HFF-Myc (cell line): ENCODE measurements around the gene TEAD1.
A peak's percentile ranks its signal among the peaks of the same experiment; 100 is the strongest.
"Not testable (repeated sequence)": the region's sequence is repeated elsewhere in the genome, so short reads cannot be mapped to it uniquely, and the experiment has no call there.

ENCODE experiments used
- DNase-seq: peaks from one replicate; pipeline ENCODE4 v3.0.0-alpha.2; 2011; ENCODE audit warnings: low read depth; ENCODE audit errors: extremely low read depth
- H3K4me3 ChIP-seq: replicated peaks from 2 replicates; pipeline ENCODE4 v1.5.1; 2011; ENCODE audit warnings: low read depth, mild to moderate bottlenecking, control low read depth, low read length
- TF ChIP-seq, protein P1 (sequence below): IDR thresholded peaks from 2 replicates; pipeline ENCODE4 v1.5.1; 2012; ENCODE audit warnings: mild to moderate bottlenecking, low read depth, low read length, control low read depth; ENCODE audit errors: missing control alignments

TEAD1 gene

DNA sequence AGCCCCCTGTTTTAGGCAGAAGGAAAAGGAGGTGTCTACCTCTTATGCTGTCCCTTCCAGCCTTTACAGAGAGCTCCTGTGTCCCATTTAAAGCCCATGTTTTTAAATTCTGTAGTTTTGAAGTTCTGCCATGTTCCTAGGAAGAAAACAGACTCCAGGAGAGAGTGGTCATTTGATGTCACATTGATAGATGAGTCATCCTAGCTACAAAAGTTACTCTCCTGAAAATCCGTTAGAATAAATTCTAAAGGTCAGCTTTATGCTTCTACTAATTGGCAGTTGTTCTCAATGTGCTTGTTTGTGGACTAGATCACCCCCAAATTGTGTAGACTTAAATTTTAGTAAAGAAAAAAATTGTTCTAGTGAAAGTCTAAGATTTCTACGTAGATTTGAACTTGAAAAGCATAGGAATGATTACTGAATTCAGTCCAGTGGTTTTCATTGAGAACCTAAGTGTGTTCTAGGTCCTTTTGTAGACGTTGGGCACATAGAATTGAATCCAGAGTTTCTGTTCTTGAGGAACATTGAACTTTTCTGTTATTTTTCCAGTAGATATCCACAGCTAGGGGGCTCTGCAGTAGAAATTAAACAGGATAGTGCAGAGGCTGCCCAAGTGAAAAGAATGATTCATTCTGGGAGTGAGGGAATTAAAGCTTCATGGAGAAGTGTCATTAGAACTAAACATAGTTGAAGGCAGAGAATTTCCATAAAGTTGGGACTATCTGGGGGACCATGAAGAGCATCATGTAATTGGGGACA lies 194.3 kb downstream of the TEAD1 start:
- TF ChIP-seq, protein P1, sequence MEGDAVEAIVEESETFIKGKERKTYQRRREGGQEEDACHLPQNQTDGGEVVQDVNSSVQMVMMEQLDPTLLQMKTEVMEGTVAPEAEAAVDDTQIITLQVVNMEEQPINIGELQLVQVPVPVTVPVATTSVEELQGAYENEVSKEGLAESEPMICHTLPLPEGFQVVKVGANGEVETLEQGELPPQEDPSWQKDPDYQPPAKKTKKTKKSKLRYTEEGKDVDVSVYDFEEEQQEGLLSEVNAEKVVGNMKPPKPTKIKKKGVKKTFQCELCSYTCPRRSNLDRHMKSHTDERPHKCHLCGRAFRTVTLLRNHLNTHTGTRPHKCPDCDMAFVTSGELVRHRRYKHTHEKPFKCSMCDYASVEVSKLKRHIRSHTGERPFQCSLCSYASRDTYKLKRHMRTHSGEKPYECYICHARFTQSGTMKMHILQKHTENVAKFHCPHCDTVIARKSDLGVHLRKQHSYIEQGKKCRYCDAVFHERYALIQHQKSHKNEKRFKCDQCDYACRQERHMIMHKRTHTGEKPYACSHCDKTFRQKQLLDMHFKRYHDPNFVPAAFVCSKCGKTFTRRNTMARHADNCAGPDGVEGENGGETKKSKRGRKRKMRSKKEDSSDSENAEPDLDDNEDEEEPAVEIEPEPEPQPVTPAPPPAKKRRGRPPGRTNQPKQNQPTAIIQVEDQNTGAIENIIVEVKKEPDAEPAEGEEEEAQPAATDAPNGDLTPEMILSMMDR = peak; percentile 25
- DNase-seq = no peak
- H3K4me3 ChIP-seq = no peak overlapping the region

DNA sequence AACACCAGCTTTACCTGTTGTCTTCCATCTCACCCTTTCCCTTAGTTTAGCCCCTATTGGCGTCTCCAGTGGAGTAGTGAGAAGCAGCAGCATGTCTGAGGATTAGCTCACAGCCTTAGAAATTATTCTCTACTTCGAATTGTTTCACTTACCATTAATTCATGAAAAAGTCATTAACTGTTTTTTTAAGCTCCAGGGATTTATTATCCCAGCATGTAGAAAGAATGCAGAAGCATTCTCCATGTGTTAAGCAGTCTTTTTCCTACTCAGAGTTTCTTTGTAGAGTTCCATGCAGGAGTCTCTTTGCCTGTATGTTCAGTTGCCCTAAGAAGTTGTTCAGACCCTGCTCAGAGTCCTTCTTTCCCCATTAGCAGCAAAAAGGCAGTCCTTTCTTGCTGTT lies 197.0 kb downstream of the TEAD1 start:
- TF ChIP-seq, protein P1 = no peak
- H3K4me3 ChIP-seq = no peak overlapping the region
- DNase-seq = no peak

DNA sequence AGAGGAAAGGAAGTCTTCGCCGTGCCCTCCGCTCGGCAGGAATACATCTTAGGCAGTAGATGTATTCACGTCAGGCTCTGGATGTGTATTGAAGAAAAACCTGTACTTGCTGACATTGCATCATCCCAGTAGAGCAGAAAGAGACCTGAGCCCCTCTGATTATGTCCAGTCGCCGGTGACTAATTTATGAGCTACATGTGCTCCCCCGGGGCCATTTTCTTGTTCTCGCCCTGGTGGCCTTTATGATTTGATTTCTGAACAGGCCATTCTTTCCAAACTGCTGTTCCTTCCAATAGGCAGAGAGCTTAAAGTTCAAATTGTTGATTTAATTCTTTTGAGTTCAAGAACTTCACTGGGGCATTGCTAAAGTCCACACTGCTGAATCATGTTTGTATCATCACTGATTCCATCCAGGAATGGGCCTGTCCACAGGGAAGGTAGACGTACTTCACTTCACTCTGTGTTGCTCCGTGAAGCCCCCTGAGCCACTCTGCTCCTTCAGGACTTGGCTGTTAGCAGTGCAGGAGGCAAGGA lies 197.6 kb downstream of the TEAD1 start:
- TF ChIP-seq, protein P1 = peak; percentile 10
- DNase-seq = no peak
- H3K4me3 ChIP-seq = no peak overlapping the region

DNA sequence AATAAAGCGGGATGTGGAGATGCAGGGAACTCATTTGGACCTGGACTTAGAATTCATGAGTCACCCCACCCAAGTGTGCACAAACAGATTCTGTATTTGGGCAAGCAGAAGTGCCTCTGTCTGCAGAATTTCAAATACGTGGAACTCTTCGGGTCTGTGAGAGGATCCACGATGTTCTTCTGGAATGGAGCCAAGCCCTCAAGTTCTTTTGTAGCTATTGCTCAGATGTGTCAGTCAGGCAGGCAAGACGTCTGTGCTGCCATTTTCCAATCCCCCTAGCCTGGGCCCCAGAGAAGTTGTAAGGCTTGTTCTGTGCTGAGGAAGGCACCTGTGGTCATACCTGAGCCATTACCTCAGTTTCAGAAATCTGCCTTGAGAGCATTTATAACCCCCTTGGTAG lies 202.1 kb downstream of the TEAD1 start:
- TF ChIP-seq, protein P1 = no peak
- DNase-seq = no peak
- H3K4me3 ChIP-seq = no peak overlapping the region

DNA sequence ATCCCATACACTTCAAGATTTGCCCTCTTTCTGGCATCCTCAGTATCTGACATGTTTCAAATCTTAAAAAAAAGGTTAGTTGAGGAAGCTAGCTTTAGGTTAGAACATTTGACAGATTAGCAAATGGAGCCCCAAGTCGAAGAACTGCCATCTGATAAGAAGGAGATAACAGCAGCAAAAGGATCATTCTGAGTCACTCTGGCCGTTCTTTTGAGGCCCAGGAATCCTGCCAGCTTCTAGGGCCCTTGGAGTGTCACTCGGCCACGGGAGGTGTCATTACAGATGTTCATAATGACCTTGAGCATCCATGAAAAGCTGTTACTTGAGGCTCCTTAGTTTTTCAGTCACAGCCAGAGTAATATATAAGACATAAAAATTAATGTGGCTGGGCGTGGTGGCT lies 202.8 kb downstream of the TEAD1 start:
- no peak overlapping the region for H3K4me3 ChIP-seq
- TF ChIP-seq, protein P1 = no peak
- DNase-seq = no peak

DNA sequence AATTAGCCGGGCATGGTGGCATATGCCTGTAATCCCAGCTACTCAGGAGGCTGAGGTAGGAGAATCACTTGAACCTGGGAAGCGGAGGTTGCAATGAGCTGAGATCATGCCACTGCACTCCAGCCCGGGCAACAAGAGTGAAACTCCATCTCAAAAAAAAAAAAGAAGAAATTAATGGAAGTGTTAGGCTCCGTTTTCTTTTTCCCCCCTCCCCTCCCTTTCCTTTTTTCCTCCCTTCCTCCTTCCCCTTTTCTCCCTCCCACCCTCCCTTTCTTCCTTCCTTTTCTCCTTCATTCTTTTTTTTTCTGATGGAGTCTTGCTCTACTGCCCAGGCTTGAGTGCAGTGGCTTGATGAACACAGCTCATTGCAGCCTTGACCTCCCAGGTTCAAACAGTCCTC lies 203.3 kb downstream of the TEAD1 start:
- H3K4me3 ChIP-seq, DNase-seq: not testable (repeated sequence)

DNA sequence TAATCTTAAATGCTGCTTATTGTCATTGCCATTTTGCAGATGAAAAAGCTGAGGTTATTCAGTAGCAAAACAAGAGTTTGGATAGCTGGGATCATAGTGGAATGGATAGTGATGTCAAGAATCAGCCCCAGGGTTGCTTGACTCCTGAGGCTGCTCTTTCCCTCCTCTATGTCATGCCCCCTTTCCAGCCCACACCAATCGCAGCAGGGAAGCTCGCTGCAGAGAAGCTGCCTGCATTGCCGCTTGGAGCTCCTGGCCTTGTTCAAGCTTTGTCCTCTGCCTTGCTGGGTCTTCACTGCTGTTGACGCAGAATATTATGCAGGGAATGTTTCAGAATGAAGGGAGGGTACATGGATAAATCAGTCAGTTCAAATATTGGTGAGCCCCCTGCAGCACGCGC lies 206.1 kb downstream of the TEAD1 start:
- DNase-seq = no peak
- H3K4me3 ChIP-seq = no peak overlapping the region
- TF ChIP-seq, protein P1 = no peak
